HEK293T (cell line): Measurements from ENCODE around the gene SAMD8.

Experiments used
- CTCF ChIA-PET: fragments of 350-600 bp; formaldehyde crosslinking; extraction: SDS; loops from one replicate; lab custom pipeline; 2021; ENCODE audit warnings: antibody characterized with exemption, inconsistent platforms; lab: Yijun Ruan, JAX
- POLR2A ChIA-PET: fragments of 350-600 bp; formaldehyde crosslinking; extraction: SDS; loops from one replicate; lab custom pipeline; 2020; ENCODE audit warnings: antibody characterized with exemption, inconsistent platforms; lab: Yijun Ruan, JAX
- DNase-seq: peaks from one replicate; pipeline ENCODE4 v3.0.0; 2012; ENCODE audit warnings: mixed read lengths; ENCODE audit errors: extremely low spot score
- ARNT ChIP-seq: fragments of 450-650 bp; IDR thresholded peaks from 2 replicates; pipeline ENCODE4 v1.6.1; 2017; ENCODE audit warnings: mild to moderate bottlenecking
- BHLHE40 ChIP-seq: fragments of 450-650 bp; IDR thresholded peaks from 2 replicates; pipeline ENCODE4 v1.6.1; 2016; ENCODE audit warnings: mild to moderate bottlenecking, moderate library complexity, borderline replicate concordance
- CTBP1 ChIP-seq: fragments of 450-650 bp; IDR thresholded peaks from 2 replicates; pipeline ENCODE4 v1.6.1; 2016; ENCODE audit warnings: borderline replicate concordance
- ELF4 ChIP-seq: fragments of 450-650 bp; IDR thresholded peaks from 2 replicates; pipeline ENCODE4 v1.6.1; 2017; ENCODE audit warnings: antibody characterized with exemption
- FOXA1 ChIP-seq: fragments of 450-650 bp; IDR thresholded peaks from 2 replicates; pipeline ENCODE4 v1.6.1; 2016; ENCODE audit warnings: mild to moderate bottlenecking
- FOXK2 ChIP-seq: fragments of 450-650 bp; IDR thresholded peaks from 2 replicates; pipeline ENCODE4 v1.6.1; 2016; ENCODE audit warnings: mild to moderate bottlenecking
- FOXM1 ChIP-seq: fragments of 450-650 bp; IDR thresholded peaks from 2 replicates; pipeline ENCODE4 v1.6.1; 2017; ENCODE audit warnings: mild to moderate bottlenecking, borderline replicate concordance
- HDGF ChIP-seq: fragments of 450-650 bp; IDR thresholded peaks from 2 replicates; pipeline ENCODE4 v1.6.1; 2017; ENCODE audit warnings: antibody characterized with exemption, borderline replicate concordance
- L3MBTL2 ChIP-seq: fragments of 450-650 bp; conservative IDR thresholded peaks from 2 replicates; pipeline ENCODE4 v1.6.1; 2016; ENCODE audit warnings: mild to moderate bottlenecking
- LEF1 ChIP-seq: fragments of 450-650 bp; IDR thresholded peaks from 2 replicates; pipeline ENCODE4 v1.6.1; 2017; ENCODE audit warnings: mild to moderate bottlenecking, borderline replicate concordance
- NFRKB ChIP-seq: fragments of 450-650 bp; IDR thresholded peaks from 2 replicates; pipeline ENCODE4 v1.6.1; 2016; ENCODE audit warnings: mild to moderate bottlenecking, moderate library complexity
- PKNOX1 ChIP-seq: fragments of 450-650 bp; IDR thresholded peaks from 2 replicates; pipeline ENCODE4 v1.6.1; 2016
- SP1 ChIP-seq: fragments of 450-650 bp; IDR thresholded peaks from 2 replicates; pipeline ENCODE4 v1.6.1; 2017
- SUZ12 ChIP-seq: fragments of 450-650 bp; IDR thresholded peaks from 2 replicates; pipeline ENCODE4 v1.6.1; 2016; ENCODE audit warnings: mild to moderate bottlenecking
- TARDBP ChIP-seq: fragments of 450-650 bp; IDR thresholded peaks from 2 replicates; pipeline ENCODE4 v1.6.1; 2016
- ZNF384 ChIP-seq: fragments of 450-650 bp; IDR thresholded peaks from 2 replicates; pipeline ENCODE4 v1.6.1; 2016

Gene SAMD8

GRCh38 chr10:75066271-75066670 is 45.2 kb upstream of the SAMD8 start:
- ChIA-PET CTCF (no interaction called here), POLR2A (no interaction called here)
- TF ChIP-seq SP1, result no peak
- no peak for DNase-seq

GRCh38 chr10:75067272-75067671 is 44.2 kb upstream of the SAMD8 start:
- no peak for TF ChIP-seq NFRKB
- TF ChIP-seq FOXM1, result no peak
- no peak for TF ChIP-seq L3MBTL2
- no peak for TF ChIP-seq SUZ12
- no peak for TF ChIP-seq PKNOX1
- no peak for TF ChIP-seq BHLHE40
- TF ChIP-seq ELF4, result no peak
- no peak for TF ChIP-seq SP1
- TF ChIP-seq FOXK2, result no peak
- no peak for TF ChIP-seq ZNF384
- TF ChIP-seq TARDBP, result no peak
- TF ChIP-seq CTBP1, result no peak
- no peak for TF ChIP-seq FOXA1
- no peak for TF ChIP-seq HDGF
- no peak for TF ChIP-seq LEF1
- no peak for TF ChIP-seq ARNT
- POLR2A ChIA-PET, result no interaction called here
- CTCF ChIA-PET, result no interaction called here
- DNase-seq, result no peak

- TF ChIP-seq SP1 (no peak), BHLHE40 (no peak), L3MBTL2 (no peak), ARNT (no peak), PKNOX1 (no peak), FOXM1 (no peak), FOXA1 (no peak), LEF1 (no peak), ELF4 (no peak), FOXK2 (no peak), SUZ12 (no peak), TARDBP (no peak)
- ChIA-PET CTCF (no interaction called here), POLR2A (no interaction called here)
- no peak for DNase-seq
These were observed 42.9 kb upstream of the SAMD8 start for GRCh38 chr10:75068523-75068922.

GRCh38 chr10:75070476-75070875 is 41.0 kb upstream of the SAMD8 start:
- DNase-seq, result no peak
- CTCF ChIA-PET, result no interaction called here
- POLR2A ChIA-PET, result no interaction called here
- TF ChIP-seq HDGF, result no peak
- TF ChIP-seq SUZ12, result no peak
- no peak for TF ChIP-seq FOXM1
- TF ChIP-seq ELF4, result no peak
- no peak for TF ChIP-seq PKNOX1
- TF ChIP-seq ZNF384, result no peak
- no peak for TF ChIP-seq CTBP1
- TF ChIP-seq FOXA1, result no peak
- no peak for TF ChIP-seq SP1
- TF ChIP-seq BHLHE40, result no peak
- TF ChIP-seq ARNT, result no peak
- no peak for TF ChIP-seq LEF1
- no peak for TF ChIP-seq NFRKB
- TF ChIP-seq TARDBP, result no peak
- TF ChIP-seq FOXK2, result no peak
- no peak for TF ChIP-seq L3MBTL2

GRCh38 chr10:75070961-75071428 is 40.5 kb upstream of the SAMD8 start:
- ChIA-PET POLR2A (no interaction called here), CTCF (no interaction called here)
- no peak for DNase-seq
- TF ChIP-seq ZNF384 (no peak), FOXK2 (no peak), TARDBP (no peak), NFRKB (no peak), BHLHE40 (no peak), FOXA1 (no peak), HDGF (no peak), CTBP1 (no peak), LEF1 (no peak)

GRCh38 chr10:75071756-75072155 is 39.7 kb upstream of the SAMD8 start:
- no peak for DNase-seq
- ChIA-PET POLR2A (no interaction called here), CTCF (no interaction called here)
- TF ChIP-seq FOXM1 (no peak), FOXA1 (no peak), PKNOX1 (no peak), HDGF (no peak), CTBP1 (no peak), FOXK2 (no peak), L3MBTL2 (no peak)
